ENCODE data around the gene BPI.
"Not testable (repeated sequence)": the region's sequence is repeated elsewhere in the genome, so short reads cannot be mapped to it uniquely, and the experiment has no call there.

Gene BPI

DNA sequence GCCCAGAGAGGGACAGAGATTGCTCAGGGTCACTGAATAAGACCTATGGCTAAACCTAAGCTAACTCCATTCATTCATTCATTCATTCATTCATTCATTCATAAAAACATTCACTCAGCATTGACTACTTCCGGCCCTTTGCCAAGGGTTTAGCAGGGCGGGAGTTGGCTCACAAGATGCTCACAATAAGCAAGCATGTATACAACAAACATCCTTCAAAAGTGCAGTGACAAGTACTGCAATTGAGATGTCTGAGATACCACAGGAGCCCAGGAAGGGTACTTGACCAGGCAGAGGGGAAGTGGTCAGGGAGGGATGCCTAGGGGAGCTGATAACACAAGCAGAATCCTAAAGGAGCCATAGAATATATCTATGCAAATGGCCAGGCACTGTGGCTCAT, 25.2 kb upstream of the BPI start:
- DNase-seq = no peak

DNA sequence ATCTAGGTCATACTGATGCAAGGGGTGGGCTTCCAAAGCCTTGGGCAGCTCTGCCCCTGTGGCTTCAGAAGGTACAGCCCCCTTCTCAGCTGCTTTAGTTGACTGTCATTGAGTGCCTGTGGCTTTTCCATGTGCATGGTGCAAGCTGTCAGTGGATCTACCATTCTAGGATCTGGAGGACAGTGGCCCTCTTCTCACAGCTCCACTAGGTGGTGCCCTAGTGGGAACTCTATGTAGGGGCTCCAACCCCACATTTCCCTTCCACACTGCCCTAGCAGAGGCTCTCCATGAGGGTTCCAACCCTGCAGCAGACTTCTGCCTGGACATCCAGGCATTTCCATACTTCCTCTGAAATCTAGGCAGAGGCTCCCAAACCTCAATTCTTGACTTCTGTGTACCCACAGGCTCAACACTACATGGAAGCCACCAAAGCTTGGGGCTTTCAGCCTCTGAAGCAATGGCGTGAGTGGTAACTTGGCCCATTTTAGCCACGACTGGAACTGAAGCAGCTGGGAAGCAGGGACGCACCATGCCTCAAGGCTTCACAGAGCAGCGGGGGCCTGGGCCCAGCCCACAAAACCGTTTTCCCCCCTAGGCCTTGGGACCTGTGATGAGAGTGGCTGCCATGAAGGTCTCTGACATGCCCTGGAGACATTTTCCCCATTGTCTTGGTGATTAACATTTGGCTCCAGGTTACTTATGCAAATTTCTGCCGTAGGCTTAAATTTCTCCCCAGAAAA, 22.6 kb upstream of the BPI start:
- not testable (repeated sequence) for DNase-seq

DNA sequence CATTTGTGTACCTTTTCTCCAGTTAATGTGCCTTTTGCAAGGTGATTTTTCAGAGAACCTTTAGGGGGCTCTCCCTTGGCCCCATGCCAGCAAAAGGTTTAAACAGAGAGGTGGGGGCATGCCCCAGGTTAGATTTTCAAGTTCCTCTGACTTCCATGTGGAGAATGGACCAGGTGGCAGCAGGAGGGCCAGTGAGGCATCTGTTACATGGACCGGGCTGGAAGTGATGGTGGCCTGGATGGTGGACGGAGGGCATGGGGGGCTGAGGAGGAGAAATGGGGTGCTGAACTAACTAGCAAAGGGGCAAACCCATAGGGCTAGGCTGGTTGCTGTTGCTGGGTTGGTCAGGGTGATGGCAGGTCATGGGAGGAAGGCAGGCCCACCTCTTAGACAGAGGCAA, 20.7 kb upstream of the BPI start:
- no peak for DNase-seq

DNA sequence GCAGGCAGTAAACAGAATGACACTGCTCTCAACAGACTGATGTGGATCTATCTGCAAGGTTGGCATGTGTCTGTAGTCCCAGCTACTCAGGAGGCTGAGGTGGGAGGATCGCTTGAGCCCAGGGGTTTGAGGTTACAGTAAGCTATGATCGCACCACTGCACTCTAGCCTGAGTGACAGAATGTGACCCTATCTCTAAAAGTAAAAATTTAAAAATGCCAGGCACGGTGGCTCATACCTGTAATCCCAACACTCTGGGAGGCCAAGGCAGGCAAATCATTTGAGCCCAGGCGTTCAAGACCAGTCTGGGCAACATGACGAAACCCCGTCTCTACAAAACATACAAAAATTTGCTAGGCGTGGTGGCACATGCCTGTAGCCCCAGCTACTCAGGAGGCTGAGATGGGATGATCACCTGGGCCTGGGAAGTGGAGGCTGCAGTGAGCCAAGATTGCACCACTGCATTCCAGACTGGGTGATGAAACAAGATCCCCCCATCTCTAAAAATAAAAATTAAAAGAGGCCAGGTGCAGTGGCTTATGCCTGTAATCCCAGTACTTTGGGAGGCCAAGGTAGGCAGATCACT, 19.8 kb upstream of the BPI start:
- not testable (repeated sequence) for DNase-seq

DNA sequence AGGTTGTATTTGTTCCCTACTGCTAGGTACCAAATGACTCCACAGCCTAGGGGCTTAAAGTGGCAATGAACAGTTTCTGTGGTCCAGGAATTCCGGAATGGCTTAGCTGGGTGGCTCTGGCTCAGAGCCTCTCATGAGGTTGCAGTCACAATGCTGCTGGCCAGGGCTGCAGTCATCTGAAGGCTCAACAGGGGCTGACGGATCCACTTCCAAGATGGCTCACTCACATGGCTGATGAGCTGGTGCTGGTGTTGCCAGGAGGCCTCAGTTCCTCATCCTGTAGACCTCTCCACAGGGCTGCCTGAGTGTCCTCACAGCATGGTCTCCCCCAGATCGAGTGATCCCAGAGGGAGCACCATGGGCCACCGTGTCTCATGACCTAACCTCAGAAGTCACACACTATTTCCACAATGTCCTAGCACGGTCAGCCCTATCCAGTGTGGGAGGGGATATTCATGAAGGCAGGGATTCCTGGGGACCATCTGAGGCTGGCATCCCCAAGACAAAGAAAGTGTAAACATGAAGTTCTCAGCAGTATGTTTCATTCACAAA, 19.0 kb upstream of the BPI start:
- DNase-seq = no peak

DNA sequence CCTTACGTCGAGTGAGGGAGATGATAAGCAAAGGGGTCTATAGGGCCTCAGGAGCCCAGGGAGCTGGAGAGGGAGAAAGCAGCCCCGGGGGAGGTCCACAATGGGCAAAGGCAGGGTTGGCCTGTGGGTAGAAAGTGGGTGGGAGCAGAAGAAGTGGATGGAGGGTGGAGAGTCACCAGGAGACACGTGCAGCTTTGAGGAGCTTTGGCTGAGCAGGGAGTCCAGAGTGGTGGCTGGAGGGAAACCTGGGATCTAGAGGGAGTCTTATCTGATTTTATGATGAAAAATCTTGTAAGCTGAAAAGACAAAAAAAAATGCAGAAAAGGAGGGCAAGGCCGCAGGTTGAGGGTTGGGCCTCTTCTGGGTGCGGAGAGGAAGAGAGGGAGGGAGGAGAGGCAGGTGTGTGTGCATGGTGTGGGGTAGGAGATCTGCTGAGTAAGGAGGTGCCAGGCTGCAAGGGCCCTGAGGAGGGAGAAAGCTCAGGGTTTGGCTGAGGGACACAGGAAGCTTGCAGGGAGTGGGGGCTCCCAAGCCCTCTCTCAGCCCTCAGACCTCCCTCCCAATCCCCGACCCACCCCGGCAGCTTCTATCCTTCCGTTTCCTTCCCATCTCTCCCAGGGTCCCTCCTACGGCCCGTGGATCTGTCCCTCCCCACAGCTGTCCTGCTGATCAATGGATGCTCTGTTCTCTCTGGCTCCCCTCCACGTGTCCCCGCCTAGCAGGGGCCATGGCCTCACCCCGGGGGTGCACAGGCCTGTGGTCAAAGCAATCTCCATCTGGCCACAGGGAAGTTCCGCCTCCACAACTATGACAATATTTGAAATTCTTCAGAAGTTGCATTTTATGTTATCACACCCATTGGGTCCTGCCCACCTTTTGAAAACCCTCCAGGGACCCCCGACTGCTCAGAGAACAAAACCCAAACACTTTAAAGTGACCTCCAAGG, 17.1 kb upstream of the BPI start:
- DNase-seq = no peak

DNA sequence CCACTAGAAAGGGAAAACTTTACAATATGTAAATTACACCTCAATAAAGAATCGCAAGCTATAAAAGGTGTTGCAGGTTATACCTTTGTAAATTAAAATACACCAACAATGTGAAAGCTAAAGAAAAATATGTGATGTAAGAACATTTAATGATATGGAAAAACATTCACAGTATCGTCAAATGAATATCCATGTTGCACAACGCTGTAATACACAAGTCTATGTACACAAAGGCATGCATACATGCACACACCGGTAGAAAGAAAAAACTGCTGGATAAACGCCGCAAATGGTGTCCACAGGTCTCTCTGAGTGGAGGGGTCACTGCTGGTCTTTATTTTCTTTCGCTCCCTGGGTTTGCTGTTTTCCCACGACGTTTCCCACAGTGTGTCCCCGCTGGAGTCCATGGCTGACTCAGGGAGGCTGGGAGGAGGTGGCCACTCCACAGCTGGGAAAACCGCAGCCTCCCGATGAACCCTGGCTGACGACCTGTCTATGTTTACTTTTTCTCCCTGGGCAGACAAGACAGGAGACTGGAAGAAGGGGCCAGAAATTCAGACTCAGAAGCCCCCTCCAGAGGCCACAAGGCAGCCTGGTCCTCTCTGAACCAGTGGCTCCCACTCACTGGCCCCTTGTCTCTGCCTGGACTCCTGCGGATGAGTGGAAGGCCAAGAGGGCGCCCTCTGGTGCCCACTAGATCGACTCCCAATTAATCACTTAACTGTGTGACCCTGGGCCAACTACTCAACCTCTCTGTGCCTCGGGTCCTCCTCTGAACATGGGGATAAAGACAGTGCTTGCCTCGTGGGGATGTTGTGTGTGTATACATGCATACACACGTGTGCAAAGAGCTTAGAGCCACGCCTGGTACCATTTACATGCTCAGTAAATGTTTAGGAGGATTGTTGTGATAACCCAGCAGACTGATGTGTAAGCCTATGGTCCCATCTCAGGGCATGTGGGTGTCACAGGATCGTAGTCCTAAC, 12.8 kb upstream of the BPI start:
- no peak for DNase-seq

DNA sequence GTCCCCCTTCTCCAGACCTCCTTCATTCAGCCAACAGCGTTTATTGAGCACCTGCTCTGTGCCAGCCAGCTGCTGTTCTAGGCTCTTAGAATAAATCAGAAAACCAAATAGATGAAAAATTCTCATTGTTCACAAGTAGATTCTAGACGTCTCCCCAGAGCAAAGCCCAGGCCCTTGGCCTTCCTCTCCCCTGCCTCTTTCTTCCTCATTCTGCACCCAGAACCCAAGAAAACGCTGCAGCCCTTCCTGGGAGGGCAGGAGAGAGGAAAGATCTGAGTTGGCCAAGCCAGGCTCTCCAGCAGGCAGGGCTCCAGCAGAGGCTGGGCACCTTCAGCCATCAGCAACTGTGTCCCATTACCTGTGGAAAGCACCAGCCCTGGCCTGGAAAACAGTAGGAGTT, 12.0 kb upstream of the BPI start:
- DNase-seq = no peak

DNA sequence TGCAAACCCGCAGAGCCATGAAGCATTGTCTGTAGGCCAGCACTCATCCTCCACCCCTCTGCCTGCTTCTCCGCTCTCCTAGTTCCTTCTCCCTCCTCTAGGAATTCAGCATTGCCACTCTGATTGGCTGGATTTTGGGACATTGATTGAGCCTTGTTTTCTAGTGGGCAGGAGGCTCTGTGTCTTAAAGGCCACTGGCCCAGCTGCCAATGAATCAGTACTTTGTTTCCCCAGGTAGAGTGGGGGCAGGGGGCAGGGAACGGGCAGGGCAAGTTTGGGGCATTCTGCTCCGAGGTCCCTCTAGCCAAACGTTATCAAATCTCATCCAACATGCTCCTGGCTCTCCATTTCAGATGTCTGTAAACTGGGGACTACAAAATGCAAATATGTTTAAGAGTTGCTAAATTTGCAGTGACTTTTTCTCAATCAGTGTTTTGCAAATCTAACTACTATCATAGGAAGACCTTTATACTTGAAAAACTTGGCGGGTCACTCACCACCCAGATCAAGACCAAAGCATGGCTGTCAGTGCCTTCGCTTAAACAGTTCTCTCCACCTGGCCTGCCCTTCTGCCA, 10.4 kb upstream of the BPI start:
- no peak for DNase-seq

DNA sequence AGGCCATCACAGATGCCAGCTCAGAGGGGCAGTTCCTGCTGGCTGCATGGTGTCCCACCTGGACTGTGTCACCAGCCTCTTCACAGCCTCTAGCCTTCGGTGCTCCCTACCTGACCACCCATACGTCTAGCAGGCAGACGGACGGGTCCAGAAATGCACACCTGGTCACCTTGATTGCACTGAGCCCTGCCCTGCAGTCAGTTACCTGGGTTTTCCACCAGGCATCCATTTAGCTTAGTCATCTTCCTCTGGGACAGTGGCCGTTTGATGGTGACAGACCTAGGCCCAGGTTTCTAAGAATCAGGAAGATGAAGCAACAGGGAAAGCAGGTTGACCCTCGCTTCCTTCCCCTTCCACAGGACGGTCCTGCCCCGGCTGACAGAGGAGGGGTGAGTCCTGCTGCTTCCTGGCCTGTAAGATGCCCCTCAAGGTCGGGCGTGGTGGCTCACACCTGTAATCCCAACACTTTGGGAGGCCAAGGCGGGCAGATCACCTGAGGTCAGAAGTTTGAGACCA, 9.8 kb upstream of the BPI start:
- no peak for DNase-seq

DNA sequence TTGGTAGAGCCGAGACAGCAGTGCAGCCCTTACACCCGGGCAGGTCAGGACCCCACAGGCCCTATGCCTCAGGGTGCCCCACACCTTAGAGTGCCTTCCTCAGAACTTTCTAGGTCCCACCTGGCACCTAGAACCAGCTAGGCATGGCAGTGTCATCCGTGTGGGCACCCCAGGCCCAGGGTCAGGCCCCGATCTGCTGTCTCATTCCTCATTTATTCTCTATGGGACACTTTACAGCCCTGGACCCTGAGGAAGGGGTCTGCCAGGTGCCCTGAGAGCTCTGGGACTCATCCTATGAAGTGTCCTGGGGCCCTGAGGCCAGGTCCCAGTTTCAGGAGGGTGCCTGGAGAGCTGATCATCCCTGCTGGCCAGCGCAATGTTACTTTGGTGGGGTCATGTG, 8.1 kb upstream of the BPI start:
- no peak for DNase-seq

DNA sequence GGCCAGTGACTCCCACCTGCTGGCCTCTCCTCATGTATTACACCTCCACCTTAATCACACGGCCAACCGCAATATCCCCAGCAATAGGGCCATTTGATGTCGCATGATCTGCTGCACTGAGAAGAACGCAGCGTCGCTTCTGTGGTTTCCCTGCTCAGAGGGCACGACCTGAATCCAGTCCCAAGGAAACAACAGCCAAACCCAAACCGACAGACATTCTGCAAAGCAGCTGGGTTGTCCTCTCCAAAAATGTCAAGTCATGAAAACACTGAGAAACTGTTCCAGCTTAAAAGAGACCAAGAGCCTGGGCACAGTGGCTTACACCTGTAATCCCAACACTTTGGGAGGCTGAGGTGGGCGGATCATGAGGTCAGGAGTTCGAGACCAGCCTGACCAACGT, 7.5 kb upstream of the BPI start:
- DNase-seq = no peak

DNA sequence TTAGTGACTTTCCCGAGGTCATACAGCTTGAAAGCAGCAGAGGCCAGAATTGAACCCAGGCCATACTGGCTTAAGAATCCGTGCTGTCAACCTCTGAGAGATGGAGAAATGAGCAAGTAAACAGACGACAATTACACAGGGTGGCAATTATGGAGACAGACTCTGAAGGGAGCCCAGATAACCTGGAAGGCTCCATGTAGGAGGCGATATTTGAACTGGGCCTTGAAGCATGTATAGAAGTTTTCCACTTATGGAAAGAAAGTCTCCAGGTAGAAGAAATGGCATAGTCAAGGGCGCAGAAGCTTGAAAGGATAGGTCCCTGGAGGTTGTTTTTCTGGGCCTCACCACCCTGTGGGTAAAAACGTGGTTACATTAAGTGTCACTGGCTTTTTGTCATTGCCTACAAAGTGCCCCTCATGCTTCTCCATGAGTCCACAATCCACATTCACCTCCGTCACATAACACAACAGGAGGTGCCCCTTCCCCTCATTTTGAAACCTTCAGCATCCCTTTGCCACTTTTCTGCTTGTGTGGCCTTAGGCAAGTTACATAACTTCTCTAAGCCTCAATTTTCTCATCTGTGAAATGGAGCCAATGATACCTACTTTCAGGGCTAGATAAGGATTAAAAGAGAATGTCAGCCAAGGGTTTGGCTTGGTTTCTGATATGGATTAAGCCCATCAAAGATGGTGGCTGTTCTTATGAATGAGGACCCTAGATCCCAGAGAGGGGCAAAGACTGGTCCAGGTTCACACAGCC, 5.9 kb upstream of the BPI start:
- DNase-seq = no peak

DNA sequence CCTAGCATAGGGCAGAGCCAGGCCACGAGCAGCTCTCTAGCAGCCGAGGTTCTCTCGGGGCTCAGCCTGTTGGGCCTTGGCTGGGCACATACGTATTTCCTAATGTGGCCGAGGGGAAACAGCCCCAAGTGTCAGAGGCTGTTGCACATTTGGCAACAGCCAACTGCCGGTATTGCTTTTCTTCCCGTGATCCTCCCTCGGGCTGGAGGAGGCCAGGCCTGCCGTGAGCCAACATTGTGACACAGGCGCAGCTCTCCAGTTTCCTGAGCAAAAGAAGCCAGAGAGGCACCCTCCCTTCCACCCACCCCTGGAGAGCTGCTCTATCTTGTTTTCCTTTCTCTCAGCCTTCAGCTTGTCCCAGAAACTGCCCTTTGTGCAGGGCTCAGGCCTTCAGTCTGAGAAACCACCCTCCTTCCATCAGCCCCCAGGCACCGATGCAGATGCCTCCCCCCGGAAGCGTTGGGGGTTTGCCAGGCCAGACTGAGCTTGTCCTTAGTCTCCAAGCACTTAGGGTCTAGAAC, 5.1 kb upstream of the BPI start:
- DNase-seq = no peak

DNA sequence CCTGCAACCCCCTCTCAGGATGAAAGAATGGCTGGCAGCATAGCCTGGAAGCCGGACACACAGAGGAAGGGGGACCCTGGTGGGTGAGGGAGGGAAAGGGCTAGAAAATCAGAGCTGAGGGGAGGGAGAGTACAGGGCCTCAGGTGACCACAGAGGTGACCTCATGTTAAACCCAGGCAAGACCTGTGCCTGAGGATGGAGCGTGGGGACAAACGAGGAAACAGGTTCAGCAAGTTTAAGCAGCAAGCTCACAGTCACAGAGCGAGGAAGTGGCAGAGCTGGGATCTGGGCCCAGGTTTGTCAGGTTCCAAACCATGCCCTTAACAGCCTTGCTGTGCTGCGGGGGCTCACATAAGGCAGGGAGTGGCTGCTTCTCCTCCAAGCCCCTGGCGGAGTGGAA, 4.0 kb upstream of the BPI start:
- DNase-seq = no peak

DNA sequence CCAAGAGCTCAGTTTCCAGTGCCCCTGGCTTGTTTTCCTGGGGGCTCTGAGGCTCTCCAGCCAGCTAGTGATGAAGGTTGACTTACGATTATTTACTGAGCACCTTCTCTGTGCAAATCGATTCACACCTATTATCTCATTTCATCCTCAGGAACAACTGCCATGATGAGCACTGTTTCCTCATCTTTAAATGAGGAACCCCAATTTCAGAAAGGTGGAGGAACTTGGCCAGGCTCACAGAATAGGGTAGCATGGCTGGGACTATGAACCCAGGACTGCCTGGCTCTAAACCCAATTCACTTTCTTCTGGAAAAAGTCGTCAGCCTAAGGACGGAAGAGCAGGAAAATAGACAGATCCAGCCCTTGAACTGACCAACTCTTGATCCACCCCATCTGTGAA, 3.5 kb upstream of the BPI start:
- DNase-seq = no peak

DNA sequence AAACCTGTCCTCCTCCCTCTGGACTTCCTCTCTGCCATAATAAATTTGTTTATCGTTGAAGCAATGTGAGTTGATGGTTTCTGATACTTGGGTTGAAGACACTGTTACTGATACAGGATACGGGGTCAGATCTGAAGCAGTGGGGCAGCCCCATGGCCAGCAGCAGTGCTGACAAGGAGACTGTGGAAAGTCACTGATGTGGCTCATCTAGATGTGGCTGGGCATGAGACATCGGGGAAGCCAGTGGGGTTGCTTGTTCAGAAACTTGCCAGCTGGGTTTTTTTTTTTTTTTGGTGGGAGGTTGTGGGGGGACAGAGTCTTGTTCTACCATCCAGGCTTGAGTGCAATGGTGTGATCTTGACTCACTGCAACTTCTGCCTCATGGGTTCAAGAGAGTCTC, 2.6 kb upstream of the BPI start:
- no peak for DNase-seq

DNA sequence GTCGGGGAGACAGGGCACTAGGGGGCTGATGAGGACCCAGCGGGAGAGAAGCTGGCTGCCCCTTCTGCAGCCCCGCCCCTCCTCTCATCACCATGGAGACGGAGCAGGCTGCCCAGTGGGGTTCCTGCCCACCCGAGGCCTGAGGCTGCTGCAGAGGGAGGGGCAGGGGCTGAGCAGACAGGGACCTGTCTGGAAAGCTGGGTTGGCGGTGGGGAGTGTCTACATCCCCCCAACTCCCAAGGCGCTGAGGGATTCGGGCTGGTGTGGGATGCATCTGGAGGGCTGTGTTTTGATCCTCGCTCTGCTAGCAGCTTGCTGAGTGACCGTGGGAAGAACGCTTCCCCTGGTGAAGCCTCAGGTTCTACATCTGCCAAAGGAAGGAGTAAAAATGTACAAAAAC, 1.2 kb upstream of the BPI start:
- no peak for DNase-seq

DNA sequence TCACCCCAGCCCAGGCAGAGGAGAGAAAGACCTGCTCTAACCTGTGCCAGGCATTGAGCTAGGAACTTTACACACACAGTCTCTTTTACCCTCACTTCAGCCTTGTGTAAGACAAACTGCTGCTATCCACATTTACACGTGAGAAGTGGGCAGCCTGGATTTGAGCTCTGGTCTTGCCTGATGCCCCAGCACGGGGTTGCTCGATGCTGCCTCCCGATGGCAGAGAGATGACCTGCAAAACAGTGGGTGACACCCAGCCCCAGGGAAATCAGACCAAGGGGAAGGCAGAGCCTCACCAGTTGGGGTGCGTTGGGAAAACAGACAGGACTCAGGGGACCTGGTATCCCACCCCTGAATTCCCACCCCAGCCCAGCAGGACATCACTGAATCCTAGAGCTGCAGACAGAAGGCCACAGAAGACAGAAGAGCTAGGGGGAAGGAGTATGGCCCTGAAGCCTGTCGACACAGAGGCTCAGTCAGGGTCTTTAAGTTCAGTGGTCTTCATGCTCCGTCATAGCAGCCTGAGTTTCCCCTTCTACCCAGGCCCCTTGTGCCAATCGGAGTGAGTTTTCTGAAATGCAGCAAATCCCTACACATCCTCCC, 990 bp downstream of the BPI start:
- DNase-seq = no peak

DNA sequence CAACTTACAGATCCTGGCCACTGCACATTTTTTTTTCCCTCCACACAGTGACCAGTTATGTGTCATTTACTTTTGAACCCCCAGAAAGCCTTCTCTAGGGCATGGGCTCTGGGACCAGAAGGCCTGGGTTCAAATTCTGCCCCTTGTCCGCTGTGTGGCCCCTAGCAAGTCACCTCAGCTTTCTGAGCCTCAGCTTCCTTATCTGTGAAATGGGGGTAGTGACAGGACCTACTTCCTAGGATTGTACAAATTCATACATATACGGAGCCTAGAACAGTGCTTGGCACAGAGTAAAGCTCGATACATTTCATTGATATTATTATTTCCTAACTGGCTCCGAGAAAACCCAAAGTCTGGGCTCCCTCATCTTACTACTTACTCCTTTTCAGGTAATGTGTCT, 1.6 kb downstream of the BPI start:
- DNase-seq = no peak

Measured in CD4-positive, alpha-beta T cell treated with Interleukin-17A for 4 hours (primary cell).